Stimulated activated naive CD8-positive, alpha-beta T cell treated with anti-CD3 and anti-CD28 coated beads, Interleukin-15, Interleukin-2, amounts not matched to agents 100 U/mL and 50 U/mL, for 24 hours (primary cell): ENCODE measurements around the gene HELQ.
"Not testable (repeated sequence)": the region's sequence is repeated elsewhere in the genome, so short reads cannot be mapped to it uniquely, and the experiment has no call there.

Experiments used
- ATAC-seq: fragments of 150-1000 bp; cut with Tn5 transposase; one replicate; pipeline ENCODE4 v1.10.0; 2021
- DNase-seq: peaks from one replicate; pipeline ENCODE4 v3.0.0; 2021

The HELQ gene

DNA sequence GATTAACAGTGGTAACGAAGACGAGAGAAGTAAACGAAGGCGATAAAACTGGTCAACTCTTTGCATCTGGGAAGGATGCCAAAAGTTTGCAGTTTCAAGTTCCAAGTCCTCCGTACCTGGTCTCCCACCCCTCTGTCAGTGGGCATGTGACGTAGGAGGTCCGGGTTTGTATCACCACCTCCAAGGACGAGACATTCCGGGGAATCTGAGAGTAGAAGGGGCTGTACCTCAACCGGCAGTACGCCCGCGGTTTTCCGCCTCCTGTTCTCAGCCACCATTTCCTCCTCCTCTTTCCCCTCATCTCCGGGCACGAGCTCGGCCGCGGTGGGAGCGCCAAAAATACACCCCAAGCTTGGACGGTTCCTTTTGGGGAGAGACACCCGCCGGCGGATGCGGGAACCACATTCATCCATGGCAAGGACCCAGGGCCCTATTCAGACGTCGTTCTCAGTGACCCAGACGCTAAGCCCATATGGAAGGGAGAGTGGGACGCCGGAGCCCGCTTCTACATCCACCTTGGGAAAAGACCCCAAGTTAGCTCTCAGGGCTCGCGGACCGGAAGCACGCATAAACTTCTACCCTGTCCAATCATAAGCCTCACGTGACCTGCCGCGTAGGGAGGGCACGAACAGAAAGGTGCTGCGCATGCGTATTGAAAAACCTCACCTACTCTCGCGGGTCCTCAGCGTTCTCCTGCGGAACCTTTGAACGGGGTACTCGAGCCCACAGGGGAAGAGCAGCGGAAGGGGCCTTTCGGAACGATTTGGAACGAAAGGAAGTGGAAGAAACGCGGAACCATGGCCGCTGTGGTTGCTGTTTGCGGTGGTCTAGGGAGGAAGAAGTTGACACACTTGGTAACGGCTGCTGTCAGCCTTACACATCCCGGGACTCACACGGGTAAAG, at the start of gene HELQ, which contains the start of gene MRPS18C:
Gene HELQ, minus strand, starts transcription at position 543 of the 903 bp plus-strand sequence. Its CDS starts 130 bp downstream, at position 413.
Gene MRPS18C, plus strand, starts transcription at position 778 of the 903 bp plus-strand sequence. Its CDS starts 20 bp downstream, at position 798.
- ATAC-seq (peak; percentile 96), DNase-seq (peak; percentile 94)

- DNase-seq (no peak), ATAC-seq (no peak)
Measured at GRCh38 chr4:83504996-83505395, 49.4 kb upstream of the HELQ start.

DNA sequence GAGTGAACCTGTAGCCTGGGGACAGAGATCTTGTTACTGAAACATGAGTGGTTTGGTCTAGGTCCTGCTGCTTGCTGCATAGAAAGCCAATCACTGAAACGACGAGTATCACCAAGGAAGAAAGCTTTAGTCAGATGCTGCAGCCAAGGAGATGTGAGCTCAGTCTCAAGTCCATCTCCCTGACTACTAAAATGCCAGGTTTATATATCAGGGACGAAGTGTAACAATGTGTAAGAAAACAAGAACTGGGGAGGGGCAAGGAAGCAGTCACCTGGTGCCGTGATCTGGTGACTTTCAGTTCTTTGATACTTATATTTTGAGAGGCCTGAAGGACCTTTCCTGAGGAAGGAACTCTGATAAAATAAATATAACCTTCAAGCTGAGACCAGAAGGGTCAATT, 48.9 kb upstream of the HELQ start:
- DNase-seq (no peak), ATAC-seq (no peak)

DNA sequence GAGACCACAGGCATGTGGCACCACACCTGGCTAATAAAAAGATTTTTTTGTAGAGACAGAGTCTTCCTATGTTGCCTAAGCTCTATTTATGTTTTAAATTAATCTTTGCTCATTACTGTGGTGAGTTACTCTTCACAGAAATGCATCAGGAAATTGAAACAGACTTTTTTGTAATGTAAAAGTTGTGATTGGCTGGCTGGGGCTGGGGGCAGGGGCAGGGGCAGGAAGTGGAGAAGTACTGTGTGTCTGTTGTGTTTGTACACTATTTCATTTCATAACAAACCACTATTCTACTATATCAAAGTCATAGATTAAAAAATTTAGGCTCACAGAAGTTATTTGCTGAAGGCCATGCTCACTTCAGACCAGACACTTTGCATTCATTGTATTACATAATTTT, 48.4 kb upstream of the HELQ start:
- no peak for ATAC-seq
- DNase-seq, result no peak

DNA sequence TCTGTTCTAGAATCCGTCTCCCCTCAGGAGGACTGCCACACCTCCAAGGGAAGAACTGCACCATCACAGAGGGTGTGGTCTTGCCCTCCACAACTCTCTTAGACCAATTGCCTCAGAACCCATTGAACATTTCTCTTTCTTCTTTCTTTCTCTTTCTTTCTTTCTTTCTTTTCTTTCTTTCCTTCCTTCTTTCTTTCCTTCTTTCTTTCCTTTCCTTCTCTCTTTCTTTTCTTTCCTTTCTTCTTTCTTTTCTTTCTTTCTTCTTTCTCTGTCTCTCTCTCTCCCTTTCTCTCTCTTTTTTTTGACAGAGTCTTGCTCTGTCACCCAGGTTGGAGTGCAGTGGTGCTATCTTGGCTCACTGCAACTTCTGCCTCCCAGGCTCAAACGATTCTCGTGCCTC, 46.0 kb upstream of the HELQ start:
- not testable (repeated sequence) for DNase-seq, ATAC-seq

DNA sequence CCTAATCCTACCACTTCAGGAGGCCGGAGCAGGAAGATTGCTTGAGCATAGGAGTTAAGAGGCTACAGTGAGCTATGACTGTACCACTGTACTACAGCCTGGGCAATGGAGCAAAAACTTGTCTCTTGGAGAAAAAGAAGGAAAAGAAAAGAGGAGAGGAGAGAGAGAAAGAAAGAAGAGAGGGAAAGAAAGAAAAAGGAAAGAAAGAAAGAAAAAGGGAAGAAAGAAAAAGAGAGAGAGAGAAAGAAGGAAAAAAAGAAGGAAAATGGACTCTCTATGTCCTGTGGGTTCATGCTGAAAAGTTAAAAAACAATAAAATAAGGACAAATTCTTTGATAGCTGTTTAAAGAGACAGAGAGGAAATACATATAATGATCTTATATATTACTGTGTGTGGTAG, 42.6 kb upstream of the HELQ start:
- ATAC-seq (no peak), DNase-seq (no peak)

GRCh38 chr4:83496085-83496917, 40.7 kb upstream of the HELQ start:
- DNase-seq, ATAC-seq: not testable (repeated sequence)

GRCh38 chr4:83490876-83491450, 35.3 kb upstream of the HELQ start:
- ATAC-seq, result no peak
- no peak for DNase-seq

DNA sequence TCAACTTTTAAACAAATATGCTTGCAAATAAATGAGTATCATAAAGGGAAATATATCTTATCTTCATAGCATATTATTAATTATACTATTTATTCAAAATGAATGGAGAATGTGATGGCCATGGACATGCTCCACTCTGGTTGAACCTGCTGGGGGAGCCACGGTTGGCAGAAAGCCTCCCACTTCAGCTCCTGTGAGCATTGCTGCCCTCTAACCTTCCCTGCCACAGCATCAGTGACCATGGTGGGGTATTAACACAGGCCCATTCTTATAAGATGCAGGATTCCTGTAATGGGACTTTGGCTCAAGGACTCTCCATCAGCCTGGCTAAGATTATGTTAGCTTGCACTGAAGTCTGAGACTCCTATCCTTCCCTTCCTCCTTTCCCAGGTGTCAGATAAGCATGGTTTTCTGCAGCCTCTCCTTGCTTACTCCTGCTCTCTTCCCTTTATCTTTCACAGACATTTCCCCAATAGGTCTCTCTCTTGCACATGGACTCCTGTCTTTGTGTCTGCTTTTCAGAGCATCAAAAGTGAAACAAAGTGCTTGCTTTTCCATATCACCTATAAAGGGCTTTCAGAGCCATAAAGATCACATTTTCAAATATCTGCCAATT, 34.2 kb upstream of the HELQ start:
- ATAC-seq, result no peak
- no peak for DNase-seq

GRCh38 chr4:83486457-83487129, 31.0 kb upstream of the HELQ start:
- DNase-seq, result no peak
- ATAC-seq, result no peak

GRCh38 chr4:83484500-83485461, 29.2 kb upstream of the HELQ start, which contains the start of gene ABRAXAS1:
TSS of gene ABRAXAS1 (minus strand) at chr4:83485100. CDS start at chr4:83485072, 28 bp downstream.
- DNase-seq, result peak; percentile 96

DNA sequence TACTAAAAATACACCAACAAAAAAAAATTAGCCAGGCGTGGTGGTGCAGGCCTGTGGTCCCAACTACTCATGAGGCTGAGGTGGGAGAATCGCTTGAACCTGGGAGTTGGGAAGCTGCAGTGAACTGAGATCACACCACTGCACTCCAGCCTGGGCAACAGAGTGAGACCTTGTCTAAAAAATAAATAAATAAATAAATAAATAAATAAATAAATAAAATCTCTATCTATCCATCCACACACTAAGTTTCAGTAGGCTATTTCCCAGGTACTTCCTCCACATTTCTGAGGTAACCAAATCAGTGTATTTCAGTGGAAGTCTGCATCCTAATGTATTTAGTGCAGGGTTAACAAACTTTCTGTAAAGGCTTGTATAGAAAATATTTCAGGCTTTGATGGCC, 18.3 kb upstream of the HELQ start:
- DNase-seq, result no peak
- no peak for ATAC-seq

More at GRCh38 chr4:83484500-83485461, 29.2 kb upstream of the HELQ start, which contains the start of gene ABRAXAS1:
- ATAC-seq, result peak; percentile 96

DNA sequence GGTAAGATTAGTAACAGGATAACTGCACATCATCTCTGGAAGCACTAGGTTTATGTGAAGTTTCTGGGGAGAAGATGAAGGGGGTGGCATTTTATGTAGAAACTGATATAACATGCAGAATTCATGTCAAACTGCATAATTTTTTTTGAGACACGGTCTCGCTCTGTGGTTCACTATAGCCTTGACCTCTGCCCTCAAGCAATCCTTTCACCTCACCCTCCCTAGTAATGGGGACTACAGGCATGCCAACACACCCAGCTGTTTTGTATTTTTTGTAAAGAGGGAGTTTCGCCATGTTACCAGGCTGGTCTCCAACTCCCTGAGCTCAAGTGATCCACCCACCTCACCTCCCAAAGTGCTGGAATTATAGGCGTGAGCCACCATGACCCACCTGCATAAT, 17.8 kb upstream of the HELQ start:
- no peak for ATAC-seq
- no peak for DNase-seq

GRCh38 chr4:83456184-83456501, 520 bp upstream of the HELQ start:
- ATAC-seq (no peak), DNase-seq (no peak)

- ATAC-seq (no peak), DNase-seq (no peak)
Measured at GRCh38 chr4:83454686-83455085, 937 bp downstream of the HELQ start.

- DNase-seq (no peak), ATAC-seq (no peak)
Measured at GRCh38 chr4:83449009-83449408, 6.6 kb downstream of the HELQ start.

DNA sequence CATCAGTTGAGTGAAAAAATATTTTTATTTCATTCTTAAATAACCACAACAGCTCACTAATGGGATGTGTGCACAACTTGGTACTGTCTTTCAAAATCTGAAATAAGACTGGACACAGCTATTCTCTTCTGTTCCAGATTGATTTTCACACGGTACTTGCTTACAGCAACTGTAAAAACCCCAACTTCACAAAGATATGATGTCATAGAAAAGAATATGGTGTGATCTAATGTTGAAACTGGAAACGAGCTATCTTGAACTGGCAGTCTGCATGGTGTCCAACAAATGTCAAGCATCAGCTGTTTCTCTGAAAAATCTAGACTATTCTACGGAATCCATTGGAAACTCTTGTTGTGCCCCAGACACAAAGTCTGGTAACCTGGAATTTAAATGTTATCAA, 14.7 kb downstream of the HELQ start:
- DNase-seq (no peak), ATAC-seq (no peak)

GRCh38 chr4:83440148-83440814, 15.3 kb downstream of the HELQ start:
- DNase-seq, result no peak
- no peak for ATAC-seq

- DNase-seq (no peak), ATAC-seq (no peak)
Measured at GRCh38 chr4:83438719-83439118, 16.9 kb downstream of the HELQ start.

- DNase-seq (no peak), ATAC-seq (no peak)
Measured at GRCh38 chr4:83436680-83437079, 18.9 kb downstream of the HELQ start.
